Loucy (cell line): ENCODE results near the gene SELENOS.
A peak's percentile ranks its signal among the peaks of the same experiment; 100 is the strongest.

Experiments
- H2AFZ ChIP-seq: fragments of 200-600 bp; sonication (generic); 2 replicates; pipeline ENCODE4 v1.6.0; 2016; ENCODE audit warnings: antibody characterized with exemption, mild to moderate bottlenecking, low read length, moderate library complexity
- H3F3A ChIP-seq: fragments of 200-600 bp; 2 replicates; pipeline ENCODE4 v1.6.0; 2016; ENCODE audit warnings: antibody characterized with exemption, low read depth, mild to moderate bottlenecking
- H3K27me3 ChIP-seq: fragments of 200-600 bp; sonication (generic); 2 replicates; pipeline ENCODE4 v1.6.1; 2014; ENCODE audit warnings: low read length, mild to moderate bottlenecking; ENCODE audit not compliant: insufficient read depth, poor library complexity, severe bottlenecking
- H3K36me3 ChIP-seq: fragments of 200-600 bp; sonication (generic); 2 replicates; pipeline ENCODE4 v1.6.1; 2016; ENCODE audit warnings: low read length; ENCODE audit not compliant: insufficient read depth
- H3K4me1 ChIP-seq: fragments of 200-600 bp; sonication (generic); 2 replicates; pipeline ENCODE4 v1.5.1; 2014; ENCODE audit warnings: low read length, mild to moderate bottlenecking; ENCODE audit not compliant: insufficient read depth, poor library complexity, severe bottlenecking
- H3K4me2 ChIP-seq: fragments of 200-600 bp; sonication (generic); 2 replicates; pipeline ENCODE4 v1.6.0; 2014; ENCODE audit warnings: antibody characterized with exemption, low read length, low read depth, mild to moderate bottlenecking; ENCODE audit not compliant: poor library complexity, severe bottlenecking
- H3K4me3 ChIP-seq: fragments of 200-600 bp; sonication (generic); 2 replicates; pipeline ENCODE4 v1.5.1; 2014; ENCODE audit warnings: low read length, mild to moderate bottlenecking, mixed read lengths; ENCODE audit not compliant: poor library complexity, severe bottlenecking
- H3K79me2 ChIP-seq: fragments of 200-600 bp; sonication (generic); 2 replicates; pipeline ENCODE4 v1.6.1; 2014; ENCODE audit warnings: low read length; ENCODE audit not compliant: insufficient read depth
- H3K9ac ChIP-seq: fragments of 200-600 bp; sonication (generic); 2 replicates; pipeline ENCODE4 v1.6.0; 2014; ENCODE audit warnings: mild to moderate bottlenecking, low read depth, low read length, moderate library complexity; ENCODE audit not compliant: poor library complexity, severe bottlenecking
- H3K9me2 ChIP-seq: fragments of 200-600 bp; sonication (generic); replicated peaks from 2 replicates; pipeline ENCODE4 v1.6.1; 2016; ENCODE audit warnings: low read depth, low read length, mixed read lengths
- H3K9me3 ChIP-seq: fragments of 200-600 bp; sonication (generic); 2 replicates; pipeline ENCODE4 v1.6.1; 2014; ENCODE audit warnings: mild to moderate bottlenecking, antibody characterized with exemption, low read length, low read depth; ENCODE audit not compliant: insufficient read depth
- H4K20me1 ChIP-seq: fragments of 200-600 bp; sonication (generic); 2 replicates; pipeline ENCODE4 v1.6.0; 2014; ENCODE audit warnings: antibody characterized with exemption, low read length, mild to moderate bottlenecking; ENCODE audit not compliant: insufficient read depth, poor library complexity, severe bottlenecking
- EZH2phosphoT487 ChIP-seq: fragments of 200-600 bp; IDR thresholded peaks from 2 replicates; pipeline ENCODE4 v1.6.1; 2018; ENCODE audit warnings: antibody characterized with exemption, mild to moderate bottlenecking, moderate library complexity, borderline replicate concordance
- TF ChIP-seq, protein P1 (sequence below): fragments of 200-600 bp; sonication (generic); conservative IDR thresholded peaks from 2 replicates; pipeline ENCODE4 v1.5.1; 2014; ENCODE audit warnings: mild to moderate bottlenecking, antibody characterized with exemption, low read length

Gene SELENOS

DNA sequence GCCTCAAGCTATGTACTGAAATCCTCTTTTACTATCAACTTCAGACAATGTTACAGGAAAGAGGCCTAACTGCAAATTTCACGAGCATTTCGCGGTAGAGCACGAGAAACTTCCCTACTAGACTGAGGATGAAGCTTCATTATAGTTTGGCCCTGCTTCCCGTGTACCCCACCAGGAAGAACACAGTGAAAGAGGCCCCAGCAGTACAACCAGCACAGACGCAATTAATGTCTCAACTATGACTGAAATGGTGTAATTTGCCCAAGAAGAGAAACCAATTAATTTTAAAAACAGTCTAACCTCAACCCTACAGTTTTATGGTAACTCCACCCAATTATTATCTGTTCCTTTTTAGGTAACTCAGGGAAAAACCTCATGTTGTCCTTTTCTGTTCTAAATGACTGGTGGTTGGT is 37.6 kb downstream of the SELENOS start:
- H3K4me3 ChIP-seq, result peak overlapping the region; percentile 80
- H3K9ac ChIP-seq, result peak overlapping the region; percentile 79
- H2AFZ ChIP-seq, result no peak overlapping the region
- H3K79me2 ChIP-seq, result peaks cover 99% of the 10 kb centered on the region
- no peaks in the 10 kb centered on the region for H3K9me2 ChIP-seq
- peak overlapping the region; percentile 96 for H3K4me2 ChIP-seq
- H4K20me1 ChIP-seq, result peaks cover 70% of the 10 kb centered on the region
- peaks cover 78% of the 10 kb centered on the region for H3K4me1 ChIP-seq
- peaks cover 22% of the 10 kb centered on the region for H3F3A ChIP-seq
- peaks cover 16% of the 10 kb centered on the region for H3K36me3 ChIP-seq
- no peaks in the 10 kb centered on the region for H3K27me3 ChIP-seq
- H3K9me3 ChIP-seq, result no peaks in the 10 kb centered on the region
- TF ChIP-seq, protein P1, sequence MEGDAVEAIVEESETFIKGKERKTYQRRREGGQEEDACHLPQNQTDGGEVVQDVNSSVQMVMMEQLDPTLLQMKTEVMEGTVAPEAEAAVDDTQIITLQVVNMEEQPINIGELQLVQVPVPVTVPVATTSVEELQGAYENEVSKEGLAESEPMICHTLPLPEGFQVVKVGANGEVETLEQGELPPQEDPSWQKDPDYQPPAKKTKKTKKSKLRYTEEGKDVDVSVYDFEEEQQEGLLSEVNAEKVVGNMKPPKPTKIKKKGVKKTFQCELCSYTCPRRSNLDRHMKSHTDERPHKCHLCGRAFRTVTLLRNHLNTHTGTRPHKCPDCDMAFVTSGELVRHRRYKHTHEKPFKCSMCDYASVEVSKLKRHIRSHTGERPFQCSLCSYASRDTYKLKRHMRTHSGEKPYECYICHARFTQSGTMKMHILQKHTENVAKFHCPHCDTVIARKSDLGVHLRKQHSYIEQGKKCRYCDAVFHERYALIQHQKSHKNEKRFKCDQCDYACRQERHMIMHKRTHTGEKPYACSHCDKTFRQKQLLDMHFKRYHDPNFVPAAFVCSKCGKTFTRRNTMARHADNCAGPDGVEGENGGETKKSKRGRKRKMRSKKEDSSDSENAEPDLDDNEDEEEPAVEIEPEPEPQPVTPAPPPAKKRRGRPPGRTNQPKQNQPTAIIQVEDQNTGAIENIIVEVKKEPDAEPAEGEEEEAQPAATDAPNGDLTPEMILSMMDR, result no peak
- no peak for TF ChIP-seq EZH2phosphoT487

DNA sequence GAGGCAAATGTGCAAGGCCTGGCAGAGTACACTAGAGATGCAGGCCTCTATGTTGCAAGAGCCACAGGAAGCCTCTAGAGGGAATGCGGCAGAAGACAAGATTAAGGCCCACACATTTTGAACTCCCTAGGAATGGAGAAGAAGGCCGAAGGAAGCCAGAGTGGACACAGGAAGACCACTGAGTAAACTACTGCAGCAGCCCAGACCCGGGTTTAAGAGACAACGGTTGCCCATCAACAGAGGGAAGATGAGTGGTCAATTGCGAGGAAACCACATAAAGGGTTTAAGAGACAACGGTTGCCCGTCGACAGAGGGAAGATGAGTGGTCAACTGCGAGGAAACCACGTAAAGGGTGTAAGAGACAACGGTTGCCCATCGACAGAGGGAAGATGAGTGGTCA is 40.0 kb downstream of the SELENOS start:
- Histone ChIP-seq H3K4me1 (peaks cover 70% of the 10 kb centered on the region), H3F3A (peaks cover 3% of the 10 kb centered on the region; the same call in 1 of the 2 replicates), H3K9me3 (no peaks in the 10 kb centered on the region), H3K4me3 (no peak overlapping the region), H3K9ac (no peak overlapping the region), H3K36me3 (peaks cover 39% of the 10 kb centered on the region), H3K79me2 (peaks cover 99% of the 10 kb centered on the region), H3K4me2 (peak overlapping the region; percentile 11), H3K9me2 (no peaks in the 10 kb centered on the region), H2AFZ (no peak overlapping the region), H3K27me3 (no peaks in the 10 kb centered on the region), H4K20me1 (peaks cover 81% of the 10 kb centered on the region)
- no peak for TF ChIP-seq EZH2phosphoT487
- TF ChIP-seq, protein P1, result no peak

DNA sequence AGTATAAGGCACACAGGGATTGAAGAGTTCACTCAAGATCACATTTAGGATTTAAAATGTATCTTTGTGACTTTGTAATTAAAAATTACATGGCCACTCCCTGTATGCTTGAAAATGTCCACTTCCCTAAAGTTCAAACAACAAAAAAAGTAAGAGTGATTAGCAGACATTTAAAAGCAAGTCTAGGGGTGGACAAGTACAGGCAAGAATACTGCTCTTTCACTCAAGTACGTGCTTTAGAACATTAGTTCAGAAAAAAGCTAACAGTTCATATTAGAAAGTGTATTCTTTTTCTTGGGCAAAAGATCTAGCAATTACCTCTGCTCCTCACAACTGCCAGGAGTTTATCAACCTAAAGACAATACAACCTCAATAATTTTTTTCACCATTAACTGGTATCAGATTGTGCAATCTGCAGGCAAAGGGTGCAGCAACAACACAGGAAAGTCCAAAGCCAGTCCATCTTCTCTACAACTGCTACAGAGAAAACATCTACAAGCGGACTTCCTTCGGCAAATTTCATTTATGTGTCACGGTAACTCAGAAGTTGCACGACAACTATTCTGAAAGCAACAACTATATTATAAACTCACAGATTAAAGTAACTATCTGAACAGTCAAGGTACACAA is 43.5 kb downstream of the SELENOS start:
- TF ChIP-seq, protein P1, result no peak
- no peak for TF ChIP-seq EZH2phosphoT487
- H3K4me1 ChIP-seq, result peaks cover 50% of the 10 kb centered on the region
- peaks cover 99% of the 10 kb centered on the region for H3K79me2 ChIP-seq
- peaks cover 72% of the 10 kb centered on the region for H4K20me1 ChIP-seq
- H2AFZ ChIP-seq, result no peak overlapping the region
- no peaks in the 10 kb centered on the region for H3K27me3 ChIP-seq
- H3K4me2 ChIP-seq, result no peak overlapping the region
- H3K9me2 ChIP-seq, result no peaks in the 10 kb centered on the region
- H3K4me3 ChIP-seq, result no peak overlapping the region
- 0 out of 2 replicates have a peak, but pooled peaks cover 4% of the 10 kb centered on the region for H3K9me3 ChIP-seq
- no peak overlapping the region for H3K9ac ChIP-seq
- H3K36me3 ChIP-seq, result peaks cover 71% of the 10 kb centered on the region
- H3F3A ChIP-seq, result no peaks in the 10 kb centered on the region
